HCT116 (cell line): ENCODE measurements around the gene TMEM120A. TPM values are rescaled to one million over a fixed set of nuclear protein-coding genes. Genes with fewer than 3 reads are reported as not detected.

Experiments
- ATAC-seq: fragments of 200-7000 bp; cut with Tn5 transposase; 2 replicates; pipeline ENCODE4 v1.9.1; 2020; ENCODE audit warnings: mild to moderate bottlenecking, moderate library complexity
- BruUV-seq: library from RNA; stranded (reverse); fragments of 400-500 nt; replicated peaks from 2 replicates; lab custom pipeline; 2021; lab: Mats Ljungman, UMichigan
- CTCF ChIA-PET: fragments of 300-600 bp; sonication (Branson Sonifier 250); formaldehyde crosslinking; loops from one replicate; lab custom pipeline; 2021; ENCODE audit warnings: antibody characterized with exemption; lab: Charles Lee
- POLR2A ChIA-PET: fragments of 300-600, 350-600 bp; sonication (Branson Sonifier 250); formaldehyde crosslinking; loops from one replicate; lab custom pipeline; 2021; ENCODE audit warnings: antibody characterized with exemption; lab: Charles Lee
- RAD21 ChIA-PET, 2 experiments: fragments of 300-600 bp; sonication (Branson Sonifier 250); formaldehyde crosslinking; loops; one replicate each; lab custom pipeline; 2023; ENCODE audit warnings: low total read pairs in 2 of 2; ENCODE audit not compliant: uncharacterized antibody in 2 of 2, unreplicated experiment in 2 of 2, low non-redundant PET in 1 of 2; lab: Charles Lee
- DNase-seq: peaks from one replicate; pipeline ENCODE4 v3.0.0-alpha.2; 2010; ENCODE audit warnings: low read depth, low spot score
- H2AFZ ChIP-seq: fragments of 200-600 bp; shearing (Covaris generic), sonication (generic); 2 replicates; pipeline ENCODE4 v1.6.1; 2017; ENCODE audit warnings: low read depth, mixed run types, mixed read lengths, antibody characterized with exemption, low read length; ENCODE audit not compliant: poor library complexity, severe bottlenecking
- H3K27ac ChIP-seq: 2 replicates; pipeline ENCODE4 v1.5.1; 2012; ENCODE audit warnings: low read depth, low read length
- H3K27me3 ChIP-seq: fragments of 200-600 bp; sonication (generic); 2 replicates; pipeline ENCODE4 v1.6.1; 2016; ENCODE audit warnings: mixed run types, low read length, mixed read lengths; ENCODE audit not compliant: insufficient read depth
- H3K36me3 ChIP-seq, 2 experiments: fragments of 200-500 bp in 1 of 2; fragments of 200-600 bp in 1 of 2; sonication (Bioruptor generic) in 1 of 2; sonication (generic) in 1 of 2; 2 replicates each; pipeline versions ENCODE4 v1.5.1 to v1.6.1; 2014 to 2016; ENCODE audit warnings: low read length in 2 of 2, inconsistent platforms in 1 of 2, mixed read lengths in 1 of 2, mixed run types in 1 of 2; ENCODE audit not compliant: insufficient read depth in 2 of 2, control insufficient read depth in 1 of 2
- H3K4me1 ChIP-seq, 2 experiments: fragments of 200-600 bp in 1 of 2; sonication (generic) in 1 of 2; 2 replicates each; pipeline versions ENCODE4 v1.5.1 to v1.6.1; 2012 to 2017; ENCODE audit warnings: low read length in 2 of 2, inconsistent platforms in 1 of 2, mild to moderate bottlenecking in 1 of 2, mixed read lengths in 1 of 2, mixed run types in 1 of 2, moderate library complexity in 1 of 2; ENCODE audit not compliant: insufficient read depth in 2 of 2, control insufficient read depth in 1 of 2
- H3K4me2 ChIP-seq: fragments of 200-600 bp; sonication (generic); 2 replicates; pipeline ENCODE4 v1.6.1; 2017; ENCODE audit warnings: mixed run types, low read length, mixed read lengths
- H3K4me3 ChIP-seq, 2 experiments: fragments of 200-600 bp in 1 of 2; sonication (generic) in 1 of 2; replicated peaks in 1 of 2; 2 replicates each; pipeline ENCODE4 v1.5.1; 2011 to 2016; ENCODE audit warnings: low read length in 2 of 2, control low read depth in 1 of 2, low read depth in 1 of 2, mild to moderate bottlenecking in 1 of 2, mixed read lengths in 1 of 2, mixed run types in 1 of 2
- H3K79me2 ChIP-seq: fragments of 200-600 bp; sonication (generic); 2 replicates; pipeline ENCODE4 v1.6.1; 2017; ENCODE audit warnings: mild to moderate bottlenecking, mixed run types, low read length, moderate library complexity, mixed read lengths; ENCODE audit not compliant: insufficient read depth
- H3K9ac ChIP-seq: fragments of 200-600 bp; sonication (generic); 2 replicates; pipeline ENCODE4 v1.6.1; 2016; ENCODE audit warnings: low read length, mixed read lengths
- H3K9me2 ChIP-seq: fragments of 200-600 bp; sonication (generic), shearing (Covaris generic); 2 replicates; pipeline ENCODE4 v1.6.1; 2017; ENCODE audit warnings: mixed run types, mild to moderate bottlenecking, moderate library complexity; ENCODE audit not compliant: insufficient read depth
- H3K9me3 ChIP-seq, 2 experiments: fragments of 200-500 bp in 1 of 2; fragments of 200-600 bp in 1 of 2; sonication (Bioruptor generic) in 1 of 2; sonication (generic) in 1 of 2; 2 replicates each; pipeline ENCODE4 v1.6.1; 2014 to 2017; ENCODE audit warnings: low read length in 2 of 2, mixed read lengths in 2 of 2, inconsistent platforms in 1 of 2, low read depth in 1 of 2, mild to moderate bottlenecking in 1 of 2, mixed run types in 1 of 2, moderate library complexity in 1 of 2; ENCODE audit not compliant: control insufficient read depth in 1 of 2, insufficient read depth in 1 of 2
- H4K20me1 ChIP-seq: fragments of 200-600 bp; sonication (generic), shearing (Covaris generic); 2 replicates; pipeline ENCODE4 v1.6.1; 2017; ENCODE audit warnings: mixed run types, mild to moderate bottlenecking, moderate library complexity; ENCODE audit not compliant: insufficient read depth
- CEBPB ChIP-seq: IDR thresholded peaks from 2 replicates; pipeline ENCODE4 v1.6.1; 2012; ENCODE audit warnings: low read depth
- EGR1 ChIP-seq: IDR thresholded peaks from 2 replicates; pipeline ENCODE4 v1.6.1; 2012; ENCODE audit warnings: low read depth
- ELF1 ChIP-seq: IDR thresholded peaks from 2 replicates; pipeline ENCODE4 v1.6.1; 2012; ENCODE audit warnings: low read depth, borderline replicate concordance
- EZH2 ChIP-seq: fragments of 200-600 bp; sonication (generic); IDR thresholded peaks from 2 replicates; pipeline ENCODE4 v1.6.1; 2017; ENCODE audit warnings: antibody characterized with exemption, mixed run types
- EZH2phosphoT487 ChIP-seq: fragments of 200-600 bp; IDR thresholded peaks from 2 replicates; pipeline ENCODE4 v1.6.1; 2018; ENCODE audit warnings: antibody characterized with exemption, borderline replicate concordance
- JUND ChIP-seq: IDR thresholded peaks from 2 replicates; pipeline ENCODE4 v1.6.1; 2012
- MAX ChIP-seq: IDR thresholded peaks from 2 replicates; pipeline ENCODE4 v1.6.1; 2012
- POLR2A ChIP-seq: IDR thresholded peaks from 2 replicates; pipeline ENCODE4 v1.7.0; 2011; ENCODE audit warnings: borderline replicate concordance; ENCODE audit not compliant: insufficient read depth, insufficient read length; ENCODE audit errors: extremely low read depth
- POLR2AphosphoS5 ChIP-seq: IDR thresholded peaks from 2 replicates; pipeline ENCODE4 v1.6.1; 2011; ENCODE audit warnings: mild to moderate bottlenecking, low read depth, low read length, moderate library complexity
- RAD21 ChIP-seq: IDR thresholded peaks from 2 replicates; pipeline ENCODE4 v1.6.1; 2012; ENCODE audit warnings: low read depth, mild to moderate bottlenecking
- SP1 ChIP-seq: IDR thresholded peaks from 2 replicates; pipeline ENCODE4 v1.6.1; 2012; ENCODE audit warnings: low read depth
- TCF7L2 ChIP-seq: IDR thresholded peaks from 2 replicates; pipeline ENCODE4 v1.7.0; 2011; ENCODE audit warnings: borderline replicate concordance, inconsistent platforms; ENCODE audit not compliant: insufficient read depth, insufficient read length; ENCODE audit errors: extremely low read depth
- YY1 ChIP-seq: IDR thresholded peaks from 2 replicates; pipeline ENCODE4 v1.6.1; 2011; ENCODE audit warnings: low read length, low read depth, moderate library complexity, mild to moderate bottlenecking; ENCODE audit not compliant: insufficient replicate concordance; ENCODE audit errors: extremely low read depth
- intact Hi-C: fragments of 100-400 bp; cut with micrococcal nuclease; formaldehyde crosslinking; loops from 2 replicates; pipeline ENCODE4 v1.10.0; 2022
- total RNA-seq: library from RNA; stranded (reverse); gene quantifications from one replicate; pipeline ENCODE4 v1.2.1, GENCODE V29; 2021; ENCODE audit not compliant: unreplicated experiment
- TF ChIP-seq, protein P1 (sequence below): IDR thresholded peaks from 2 replicates; pipeline ENCODE4 v1.6.1; 2012; ENCODE audit warnings: low read depth
- TF ChIP-seq, protein P2 (sequence below): IDR thresholded peaks from 2 replicates; pipeline ENCODE4 v1.6.1; 2011; ENCODE audit warnings: mild to moderate bottlenecking, low read length, moderate library complexity; ENCODE audit not compliant: insufficient replicate concordance; ENCODE audit errors: extremely low read depth
- TF ChIP-seq, protein P3 (sequence below): IDR thresholded peaks from 2 replicates; pipeline ENCODE4 v1.6.1; 2012
- TF ChIP-seq, protein P4 (sequence below), 3 experiments: fragments of 200-600 bp in 1 of 3; sonication (generic) in 1 of 3; IDR thresholded peaks in 2 of 3; conservative IDR thresholded peaks in 1 of 3; 2 replicates each; pipeline ENCODE4 v1.5.1; 2012 to 2017; ENCODE audit warnings: low read depth in 2 of 3, low read length in 2 of 3, antibody characterized with exemption in 1 of 3, borderline replicate concordance in 1 of 3, control low read depth in 1 of 3, mild to moderate bottlenecking in 1 of 3, mixed read lengths in 1 of 3, mixed run types in 1 of 3, moderate library complexity in 1 of 3; ENCODE audit not compliant: insufficient read depth in 1 of 3

Gene TMEM120A
- total RNA-seq, 1 experiment from 2014 or later: 25.9 TPM

DNA sequence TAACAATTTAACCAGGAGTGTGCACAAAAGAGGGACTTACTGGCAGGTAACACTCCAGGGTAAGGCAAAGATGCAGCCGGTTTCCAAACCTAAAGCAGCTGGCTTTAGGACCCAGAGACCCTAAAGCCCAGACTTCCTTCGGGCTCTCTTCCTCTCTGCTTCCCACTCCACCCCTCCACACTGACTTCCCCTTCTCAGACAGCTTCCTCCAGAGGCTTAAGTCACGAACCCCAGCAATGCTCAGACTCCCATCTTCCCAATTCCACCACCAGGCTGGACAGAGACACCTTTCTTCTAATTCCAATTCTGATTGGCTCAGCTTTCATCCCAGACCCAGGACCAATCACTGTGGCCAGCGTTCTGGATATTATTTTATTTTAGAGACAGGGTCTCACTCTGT lies 28.6 kb upstream of the TMEM120A start:
- Histone ChIP-seq H3K9me3 (no peaks in the 10 kb centered on the region), H3K27me3 (no peaks in the 10 kb centered on the region), H4K20me1 (no peaks in the 10 kb centered on the region), H3K27ac (no peak overlapping the region), H3K4me1 (no peaks in the 10 kb centered on the region), H3K36me3 (peaks cover 0 to 2% of the 10 kb centered on the region in 2 experiments; a peak in 1 of 4 replicates), H3K4me3 (no peak overlapping the region), H3K4me2 (no peak overlapping the region), H3K79me2 (no peaks in the 10 kb centered on the region), H2AFZ (no peak overlapping the region), H3K9me2 (no peaks in the 10 kb centered on the region), H3K9ac (no peak overlapping the region)
- ChIA-PET CTCF (interaction anchor here (3.9 kb wide), 1 partner anchor 157 kb away, joined by 72 read pairs; no protein-coding TSS in a partner anchor), POLR2A (no interaction called here), RAD21 (no interaction called here)
- ATAC-seq (no peak), DNase-seq (no peak)
- no peak for TF ChIP-seq YY1
- TF ChIP-seq SP1: no peak
- no peak for TF ChIP-seq MAX
- TF ChIP-seq TCF7L2: no peak
- TF ChIP-seq CEBPB: no peak
- TF ChIP-seq JUND: no peak
- TF ChIP-seq POLR2AphosphoS5: no peak
- no peak for TF ChIP-seq EZH2
- TF ChIP-seq POLR2A: no peak
- no peak for TF ChIP-seq EGR1
- no peak for TF ChIP-seq EZH2phosphoT487
- TF ChIP-seq RAD21: no peak
- TF ChIP-seq, protein P1, sequence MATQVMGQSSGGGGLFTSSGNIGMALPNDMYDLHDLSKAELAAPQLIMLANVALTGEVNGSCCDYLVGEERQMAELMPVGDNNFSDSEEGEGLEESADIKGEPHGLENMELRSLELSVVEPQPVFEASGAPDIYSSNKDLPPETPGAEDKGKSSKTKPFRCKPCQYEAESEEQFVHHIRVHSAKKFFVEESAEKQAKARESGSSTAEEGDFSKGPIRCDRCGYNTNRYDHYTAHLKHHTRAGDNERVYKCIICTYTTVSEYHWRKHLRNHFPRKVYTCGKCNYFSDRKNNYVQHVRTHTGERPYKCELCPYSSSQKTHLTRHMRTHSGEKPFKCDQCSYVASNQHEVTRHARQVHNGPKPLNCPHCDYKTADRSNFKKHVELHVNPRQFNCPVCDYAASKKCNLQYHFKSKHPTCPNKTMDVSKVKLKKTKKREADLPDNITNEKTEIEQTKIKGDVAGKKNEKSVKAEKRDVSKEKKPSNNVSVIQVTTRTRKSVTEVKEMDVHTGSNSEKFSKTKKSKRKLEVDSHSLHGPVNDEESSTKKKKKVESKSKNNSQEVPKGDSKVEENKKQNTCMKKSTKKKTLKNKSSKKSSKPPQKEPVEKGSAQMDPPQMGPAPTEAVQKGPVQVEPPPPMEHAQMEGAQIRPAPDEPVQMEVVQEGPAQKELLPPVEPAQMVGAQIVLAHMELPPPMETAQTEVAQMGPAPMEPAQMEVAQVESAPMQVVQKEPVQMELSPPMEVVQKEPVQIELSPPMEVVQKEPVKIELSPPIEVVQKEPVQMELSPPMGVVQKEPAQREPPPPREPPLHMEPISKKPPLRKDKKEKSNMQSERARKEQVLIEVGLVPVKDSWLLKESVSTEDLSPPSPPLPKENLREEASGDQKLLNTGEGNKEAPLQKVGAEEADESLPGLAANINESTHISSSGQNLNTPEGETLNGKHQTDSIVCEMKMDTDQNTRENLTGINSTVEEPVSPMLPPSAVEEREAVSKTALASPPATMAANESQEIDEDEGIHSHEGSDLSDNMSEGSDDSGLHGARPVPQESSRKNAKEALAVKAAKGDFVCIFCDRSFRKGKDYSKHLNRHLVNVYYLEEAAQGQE: no peak
- no peak for TF ChIP-seq ELF1
- TF ChIP-seq, protein P2, sequence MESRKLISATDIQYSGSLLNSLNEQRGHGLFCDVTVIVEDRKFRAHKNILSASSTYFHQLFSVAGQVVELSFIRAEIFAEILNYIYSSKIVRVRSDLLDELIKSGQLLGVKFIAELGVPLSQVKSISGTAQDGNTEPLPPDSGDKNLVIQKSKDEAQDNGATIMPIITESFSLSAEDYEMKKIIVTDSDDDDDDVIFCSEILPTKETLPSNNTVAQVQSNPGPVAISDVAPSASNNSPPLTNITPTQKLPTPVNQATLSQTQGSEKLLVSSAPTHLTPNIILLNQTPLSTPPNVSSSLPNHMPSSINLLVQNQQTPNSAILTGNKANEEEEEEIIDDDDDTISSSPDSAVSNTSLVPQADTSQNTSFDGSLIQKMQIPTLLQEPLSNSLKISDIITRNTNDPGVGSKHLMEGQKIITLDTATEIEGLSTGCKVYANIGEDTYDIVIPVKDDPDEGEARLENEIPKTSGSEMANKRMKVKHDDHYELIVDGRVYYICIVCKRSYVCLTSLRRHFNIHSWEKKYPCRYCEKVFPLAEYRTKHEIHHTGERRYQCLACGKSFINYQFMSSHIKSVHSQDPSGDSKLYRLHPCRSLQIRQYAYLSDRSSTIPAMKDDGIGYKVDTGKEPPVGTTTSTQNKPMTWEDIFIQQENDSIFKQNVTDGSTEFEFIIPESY: no peak
- TF ChIP-seq, protein P3, sequence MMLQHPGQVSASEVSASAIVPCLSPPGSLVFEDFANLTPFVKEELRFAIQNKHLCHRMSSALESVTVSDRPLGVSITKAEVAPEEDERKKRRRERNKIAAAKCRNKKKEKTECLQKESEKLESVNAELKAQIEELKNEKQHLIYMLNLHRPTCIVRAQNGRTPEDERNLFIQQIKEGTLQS: no peak
- TF ChIP-seq, protein P4, sequence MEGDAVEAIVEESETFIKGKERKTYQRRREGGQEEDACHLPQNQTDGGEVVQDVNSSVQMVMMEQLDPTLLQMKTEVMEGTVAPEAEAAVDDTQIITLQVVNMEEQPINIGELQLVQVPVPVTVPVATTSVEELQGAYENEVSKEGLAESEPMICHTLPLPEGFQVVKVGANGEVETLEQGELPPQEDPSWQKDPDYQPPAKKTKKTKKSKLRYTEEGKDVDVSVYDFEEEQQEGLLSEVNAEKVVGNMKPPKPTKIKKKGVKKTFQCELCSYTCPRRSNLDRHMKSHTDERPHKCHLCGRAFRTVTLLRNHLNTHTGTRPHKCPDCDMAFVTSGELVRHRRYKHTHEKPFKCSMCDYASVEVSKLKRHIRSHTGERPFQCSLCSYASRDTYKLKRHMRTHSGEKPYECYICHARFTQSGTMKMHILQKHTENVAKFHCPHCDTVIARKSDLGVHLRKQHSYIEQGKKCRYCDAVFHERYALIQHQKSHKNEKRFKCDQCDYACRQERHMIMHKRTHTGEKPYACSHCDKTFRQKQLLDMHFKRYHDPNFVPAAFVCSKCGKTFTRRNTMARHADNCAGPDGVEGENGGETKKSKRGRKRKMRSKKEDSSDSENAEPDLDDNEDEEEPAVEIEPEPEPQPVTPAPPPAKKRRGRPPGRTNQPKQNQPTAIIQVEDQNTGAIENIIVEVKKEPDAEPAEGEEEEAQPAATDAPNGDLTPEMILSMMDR (IDR thresholded peaks at IDR 0.05 in 2 of 3, conservative IDR thresholded peaks at IDR 0.05 in 1 of 3; ENCODE audit: borderline replicate concordance in 1 of 3, insufficient read depth in 1 of 3, low read depth in 2 of 3, low read length in 2 of 3): no peak
- intact Hi-C loops: loop anchor here (10.0 kb wide), 1 partner anchor 258 kb away; no protein-coding TSS in a partner anchor
- no TSS peak for BruUV-seq
